Upper lobe of left lung (tissue), 4 donors: ENCODE results near the gene WIPF2.
"Not testable (repeated sequence)": the region's sequence is repeated elsewhere in the genome, so short reads cannot be mapped to it uniquely, and the experiment has no call there.

Experiments used
- CTCF ChIP-seq, 6 experiments: fragments of 450-650 bp in 4 of 6; fragments of 200-600 bp in 2 of 6; sonication (generic) in 2 of 6; IDR thresholded peaks; one replicate each; pipeline ENCODE4 v1.5.1; 2016 to 2019; ENCODE audit warnings: antibody characterized with exemption in 6 of 6
- POLR2A ChIP-seq, 4 donors: fragments of 450-650 bp; IDR thresholded peaks; one replicate each; pipeline ENCODE4 v1.5.1; 2016 to 2017; ENCODE audit warnings: antibody characterized with exemption in 4 of 4, mild to moderate bottlenecking in 2 of 4
- POLR2AphosphoS5 ChIP-seq, 2 donors: sonication (generic); formaldehyde crosslinking; IDR thresholded peaks; one replicate each; pipeline ENCODE4 v1.5.1; 2017; ENCODE audit warnings: antibody characterized with exemption in 2 of 2

- TF ChIP-seq CTCF, POLR2A, POLR2AphosphoS5 (IDR thresholded peaks at IDR 0.05): not testable (repeated sequence)
These were observed 21.1 kb upstream of the WIPF2 start for GRCh38 chr17:40197965-40198456.
